ENCODE data around the gene EPS8L3.

DNA sequence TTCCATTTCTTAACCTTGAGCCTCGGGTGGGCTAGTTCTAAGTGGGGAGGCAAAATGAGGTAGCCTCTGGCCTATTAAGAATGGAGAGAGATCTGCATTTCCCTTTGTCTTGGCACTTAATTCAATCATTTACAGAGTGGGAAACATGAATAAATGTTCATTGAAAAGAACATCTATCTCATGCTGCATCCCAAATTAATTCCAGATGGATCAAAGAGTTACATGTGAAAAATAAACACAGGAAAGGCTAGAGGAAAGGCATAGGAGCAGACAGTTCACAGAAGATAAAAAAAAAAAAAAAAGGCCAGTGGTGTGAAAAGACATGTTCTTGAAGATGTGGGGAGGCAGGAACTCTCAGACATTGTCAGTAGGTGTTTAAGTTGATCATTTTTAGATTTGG lies 35.7 kb upstream of the EPS8L3 start:
- TF ChIP-seq REST (IDR thresholded peaks at IDR 0.05; ENCODE audit: low read depth, low read length) (no peak), ATF2 (IDR thresholded peaks at IDR 0.05; ENCODE audit: low read length) (no peak), CREM (IDR thresholded peaks at IDR 0.05; ENCODE audit: low read depth) (no peak), RAD51 (IDR thresholded peaks at IDR 0.05) (no peak)

All from GM12878 (cell line).